Ecto neural progenitor cell (in vitro differentiated cells): ENCODE data around the gene IP6K3.

Experiments
- DNase-seq: peaks from one replicate; pipeline ENCODE4 v3.0.0-alpha.2; 2018; ENCODE audit warnings: low spot score

The IP6K3 gene

DNA sequence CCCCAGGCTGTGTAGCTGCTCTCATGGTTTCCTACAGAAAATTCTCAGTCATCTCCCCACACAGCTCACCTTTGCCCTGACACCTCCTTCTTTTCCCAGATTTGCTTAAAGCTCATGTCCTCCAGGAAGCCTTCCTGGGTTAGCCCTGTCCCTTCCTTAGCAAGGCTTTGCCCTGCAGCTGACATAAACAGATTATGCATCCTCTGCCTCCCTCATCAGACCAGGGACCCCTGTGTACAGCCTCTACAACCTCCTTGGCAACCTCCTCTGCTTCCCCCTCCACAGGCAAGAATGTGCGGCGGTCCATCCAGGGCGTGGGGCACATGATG, 75.0 kb downstream of the IP6K3 start:
- DNase-seq, result no peak
